Kidney (tissue), 14 donors: ENCODE results near the gene KIFAP3. TPM values are rescaled to one million over a fixed set of nuclear protein-coding genes. Genes with fewer than 3 reads are reported as not detected.

Experiments used
- DNase-seq, 5 donors: peaks; one replicate each; pipeline ENCODE4 v3.0.0-alpha.2; 2013 to 2020
- FAIRE-seq: peaks from 2 replicates; lab custom pipeline; 2012; peaks lifted over from hg19 to GRCh38; lab: Jason Lieb, UNC
- H3K27ac ChIP-seq, 2 donors: one replicate each; pipeline ENCODE4 v1.7.0; 2013; ENCODE audit warnings: low read depth in 2 of 2, low read length in 2 of 2, inconsistent platforms in 1 of 2
- H3K27me3 ChIP-seq: one replicate; pipeline ENCODE4 v1.7.1; 2013; ENCODE audit warnings: low read length, inconsistent platforms; ENCODE audit not compliant: control insufficient read depth, insufficient read depth
- H3K36me3 ChIP-seq, 3 donors: one replicate each; pipeline versions ENCODE4 v1.7.0 to v1.7.1; 2013; ENCODE audit warnings: low read length in 3 of 3, control low read depth in 1 of 3, inconsistent platforms in 1 of 3; ENCODE audit not compliant: insufficient read depth in 3 of 3, control insufficient read depth in 2 of 3
- H3K4me1 ChIP-seq, 3 donors: one replicate each; pipeline versions ENCODE4 v1.7.0 to v1.7.1; 2013; ENCODE audit warnings: low read length in 3 of 3, inconsistent platforms in 1 of 3, low read depth in 1 of 3; ENCODE audit not compliant: control insufficient read depth in 2 of 3, insufficient read depth in 2 of 3
- H3K4me3 ChIP-seq, 3 donors: one replicate each; pipeline versions ENCODE4 v1.7.0 to v1.8.1; 2013; ENCODE audit warnings: low read length in 3 of 3, control low read depth in 1 of 3, inconsistent platforms in 1 of 3
- H3K9ac ChIP-seq, 3 donors: one replicate each; pipeline versions ENCODE4 v1.7.0 to v1.7.1; 2013; ENCODE audit warnings: low read length in 3 of 3, control low read depth in 1 of 3, inconsistent platforms in 1 of 3
- H3K9me3 ChIP-seq, 3 donors: one replicate each; pipeline versions ENCODE4 v1.7.0 to v1.7.1; 2013; ENCODE audit warnings: low read length in 3 of 3, control low read depth in 1 of 3, inconsistent platforms in 1 of 3; ENCODE audit not compliant: control insufficient read depth in 2 of 3, insufficient read depth in 1 of 3
- intact Hi-C: fragments of 100-400 bp; cut with DNase I; formaldehyde crosslinking; loops from one replicate; pipeline ENCODE4 v1.11.1; 2022
- polyA plus RNA-seq: library from polyadenylated mRNA; stranded (reverse); fragments of 350-450 nt; fragmentation: Illumina TruSeq; extraction: RNeasy Lipid Tissue Mini Kit (QIAGEN cat#74804); gene quantifications from one replicate; pipeline ENCODE4 v1.2.3, GENCODE V29; 2014; ENCODE audit warnings: low read depth, low replicate concordance; ENCODE audit not compliant: insufficient read depth
- total RNA-seq: library from RNA; stranded (reverse); fragmentation: NEBNext Ultra II Directional; extraction: Animal tissue kit (Norgen Biotek cat#: 25700); gene quantifications from one replicate; pipeline ENCODE4 v1.2.1, GENCODE V29; 2021
- TF ChIP-seq, protein P1 (sequence below): IDR thresholded peaks from 3 replicates; pipeline ENCODE4 v1.5.1; 2012; ENCODE audit warnings: mild to moderate bottlenecking, moderate library complexity, borderline replicate concordance; ENCODE audit not compliant: insufficient read depth; ENCODE audit errors: extremely low read depth
- donor health status: control.
- donor health status: control.
- donor health status: control.
- donor health status: control.
- donor health status: control.
- donor health status: DM: yes; HTN: yes; CAD: no.
- donor health status: Normal renal cell carcinoma (clear cell type).

KIFAP3 gene
- total and polyA plus RNA-seq, 2 donors from 2014 or later, result 31.6 to 32.9 TPM

DNA sequence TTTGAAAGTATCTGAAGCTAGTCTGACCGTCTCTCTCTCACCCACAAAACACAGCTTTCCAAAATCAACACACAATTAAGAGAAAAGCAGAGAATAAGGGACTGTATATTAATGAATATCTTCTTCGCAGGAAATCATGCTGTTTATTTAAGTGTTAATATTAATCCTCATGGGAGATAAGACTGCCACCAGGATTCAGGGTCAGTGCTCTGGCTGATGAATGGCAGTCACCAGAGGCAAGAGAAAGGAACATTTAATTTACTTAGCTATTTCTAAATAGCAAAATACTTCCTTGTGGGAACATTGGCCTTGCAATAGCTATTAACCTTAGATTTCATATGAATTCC, 183.0 kb downstream of the KIFAP3 start:
- DNase-seq (peak in 1 of 5 donors; percentile 44), FAIRE-seq (no peak)
- intact Hi-C loops, result no loop called here
- Histone ChIP-seq H3K27ac (peak overlapping the region; percentile 8 to 33), H3K4me3 (peak overlapping the region in 1 of 3 donors; percentile 14), H3K27me3 (no peaks in the 10 kb centered on the region), H3K36me3 (no peaks in the 10 kb centered on the region), H3K9ac (peak overlapping the region in 1 of 3 donors; percentile 15), H3K9me3 (no peaks in the 10 kb centered on the region), H3K4me1 (peaks cover 6 to 13% (median 9%) of the 10 kb centered on the region in 3 donors)
- TF ChIP-seq, protein P1, sequence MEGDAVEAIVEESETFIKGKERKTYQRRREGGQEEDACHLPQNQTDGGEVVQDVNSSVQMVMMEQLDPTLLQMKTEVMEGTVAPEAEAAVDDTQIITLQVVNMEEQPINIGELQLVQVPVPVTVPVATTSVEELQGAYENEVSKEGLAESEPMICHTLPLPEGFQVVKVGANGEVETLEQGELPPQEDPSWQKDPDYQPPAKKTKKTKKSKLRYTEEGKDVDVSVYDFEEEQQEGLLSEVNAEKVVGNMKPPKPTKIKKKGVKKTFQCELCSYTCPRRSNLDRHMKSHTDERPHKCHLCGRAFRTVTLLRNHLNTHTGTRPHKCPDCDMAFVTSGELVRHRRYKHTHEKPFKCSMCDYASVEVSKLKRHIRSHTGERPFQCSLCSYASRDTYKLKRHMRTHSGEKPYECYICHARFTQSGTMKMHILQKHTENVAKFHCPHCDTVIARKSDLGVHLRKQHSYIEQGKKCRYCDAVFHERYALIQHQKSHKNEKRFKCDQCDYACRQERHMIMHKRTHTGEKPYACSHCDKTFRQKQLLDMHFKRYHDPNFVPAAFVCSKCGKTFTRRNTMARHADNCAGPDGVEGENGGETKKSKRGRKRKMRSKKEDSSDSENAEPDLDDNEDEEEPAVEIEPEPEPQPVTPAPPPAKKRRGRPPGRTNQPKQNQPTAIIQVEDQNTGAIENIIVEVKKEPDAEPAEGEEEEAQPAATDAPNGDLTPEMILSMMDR, result no peak

DNA sequence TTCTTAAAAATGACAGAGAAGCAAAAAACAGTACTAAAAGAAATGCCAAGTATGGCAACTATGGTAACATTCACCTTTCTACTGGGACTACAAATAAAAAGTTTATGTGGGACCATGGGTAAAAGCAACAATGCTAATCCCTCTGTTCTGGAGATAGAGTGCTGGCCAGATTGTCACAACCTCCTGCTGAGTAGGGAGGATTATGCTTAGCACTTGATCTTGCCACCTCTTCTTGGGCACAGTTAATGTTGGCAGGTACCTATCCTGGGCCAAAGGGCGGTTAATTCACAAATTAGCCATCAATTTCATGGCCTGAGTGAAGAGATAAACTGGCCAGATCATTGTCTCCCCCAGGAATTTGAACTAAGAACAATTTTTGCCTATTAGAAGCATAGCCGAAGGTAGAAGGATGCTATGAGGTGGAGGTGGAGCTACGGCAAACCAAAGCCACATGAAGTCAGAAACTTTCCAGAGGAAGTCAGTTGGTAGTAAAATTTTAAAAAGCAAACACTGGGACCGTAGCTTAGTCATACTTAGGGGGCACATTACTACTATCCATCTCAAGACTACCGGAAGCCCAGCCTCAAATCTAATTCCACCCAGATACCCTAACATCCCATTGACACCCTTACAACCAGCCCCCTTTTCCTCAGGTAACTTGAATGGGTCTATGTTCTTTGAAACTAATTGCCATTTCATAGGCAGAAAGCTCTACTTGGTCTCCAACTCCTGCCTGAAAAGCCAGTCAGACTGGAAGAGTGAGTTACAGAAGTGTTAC, 183.5 kb downstream of the KIFAP3 start:
- no peak for FAIRE-seq
- intact Hi-C loops, result no loop called here
- Histone ChIP-seq H3K4me1 (peaks cover 6 to 13% (median 9%) of the 10 kb centered on the region in 3 donors), H3K4me3 (peak overlapping the region in 2 of 3 donors; percentile 7 to 14), H3K9ac (peak overlapping the region in 1 of 3 donors; percentile 0), H3K27ac (peak overlapping the region; percentile 8 to 33), H3K27me3 (no peaks in the 10 kb centered on the region), H3K9me3 (no peaks in the 10 kb centered on the region), H3K36me3 (peaks cover 0 to 3% (median 0%) of the 10 kb centered on the region in 3 donors)
- TF ChIP-seq, protein P1, result no peak
- peak in 2 of 5 donors; percentile 74 for DNase-seq

DNA sequence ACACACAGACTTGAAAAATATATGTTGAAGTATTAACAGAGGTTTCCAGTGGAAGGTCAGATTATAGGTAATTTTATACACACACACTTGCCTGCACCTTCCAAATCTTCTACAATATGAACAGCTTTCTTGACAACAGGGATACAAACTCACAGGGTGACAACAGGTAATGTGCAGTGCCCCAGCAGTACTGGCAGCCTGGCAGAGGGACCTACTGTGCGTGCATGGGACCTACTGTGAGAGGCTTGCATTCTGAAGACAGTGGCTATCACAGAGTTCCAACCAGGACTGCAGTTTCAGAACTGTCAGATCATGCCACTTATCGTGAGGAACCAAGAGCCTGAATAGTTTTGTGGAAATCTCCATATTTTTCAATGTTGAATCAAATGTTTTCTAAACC, 184.6 kb downstream of the KIFAP3 start:
- Histone ChIP-seq H3K4me1 (peaks cover 6 to 13% (median 9%) of the 10 kb centered on the region in 3 donors), H3K4me3 (no peak overlapping the region), H3K36me3 (peaks cover 0 to 3% (median 0%) of the 10 kb centered on the region in 3 donors), H3K27ac (no peak overlapping the region), H3K27me3 (no peaks in the 10 kb centered on the region), H3K9ac (no peak overlapping the region), H3K9me3 (no peaks in the 10 kb centered on the region)
- intact Hi-C loops, result no loop called here
- DNase-seq (no peak), FAIRE-seq (no peak)
- TF ChIP-seq, protein P1, result no peak
